ENCODE measurements around the gene MAP1S.
"Not testable (repeated sequence)": the region's sequence is repeated elsewhere in the genome, so short reads cannot be mapped to it uniquely, and the experiment has no call there.

The MAP1S gene

GRCh38 chr19:17762505-17763229, 43.4 kb downstream of the MAP1S start:
- no peak for DNase-seq (ENCODE audit: low read depth in 2 of 2)

DNA sequence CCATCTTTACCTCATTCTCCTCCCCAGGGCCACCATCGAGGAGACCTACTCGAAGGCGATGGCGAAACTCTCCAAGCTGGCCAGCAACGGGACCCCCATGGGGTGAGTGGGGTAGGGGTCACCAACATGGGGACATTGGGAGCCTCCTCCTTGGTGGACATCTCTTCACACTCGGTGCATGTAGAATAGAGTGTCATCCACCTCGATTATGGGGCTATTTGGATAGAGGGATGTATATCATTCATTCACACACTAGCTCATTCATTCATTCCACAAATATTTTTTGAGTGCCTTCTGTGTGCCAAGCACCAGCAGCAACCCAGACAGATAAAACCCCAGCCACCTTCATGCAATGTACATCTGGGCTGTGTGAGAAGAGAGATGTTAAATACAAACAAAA, 45.1 kb downstream of the MAP1S start:
- DNase-seq (ENCODE audit: low read depth in 2 of 2): no peak

DNA sequence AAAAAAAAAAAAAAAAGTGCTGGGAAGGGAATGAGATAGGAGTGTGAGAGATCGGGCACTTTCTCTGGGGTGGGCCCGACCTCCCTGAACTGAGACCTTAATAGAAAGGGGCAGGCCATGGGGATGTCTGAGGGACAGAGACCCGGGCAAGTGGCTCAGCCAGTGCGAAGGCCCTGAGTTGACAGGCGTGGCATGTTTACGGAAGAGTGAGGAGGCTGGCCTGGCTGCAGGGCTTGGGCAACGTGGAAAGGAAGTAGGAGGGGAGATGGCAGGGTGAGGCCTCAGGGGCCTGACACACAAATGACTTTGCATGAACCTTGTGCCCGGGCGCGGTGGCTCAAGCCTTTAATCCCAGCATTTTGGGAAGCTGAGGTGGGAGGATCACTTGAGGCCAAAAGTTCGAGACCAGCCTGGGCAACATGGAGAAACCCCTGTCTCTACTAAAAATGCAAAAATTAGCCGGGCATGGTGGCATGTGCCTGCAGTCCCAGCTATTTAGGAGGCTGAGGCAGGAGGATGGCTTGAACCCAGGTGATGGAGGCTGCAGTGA, 45.9 kb downstream of the MAP1S start:
- no peak for DNase-seq (ENCODE audit: low read depth in 2 of 2)

GRCh38 chr19:17766543-17767131, 47.4 kb downstream of the MAP1S start:
- no peak for DNase-seq (ENCODE audit: low read depth in 2 of 2)

DNA sequence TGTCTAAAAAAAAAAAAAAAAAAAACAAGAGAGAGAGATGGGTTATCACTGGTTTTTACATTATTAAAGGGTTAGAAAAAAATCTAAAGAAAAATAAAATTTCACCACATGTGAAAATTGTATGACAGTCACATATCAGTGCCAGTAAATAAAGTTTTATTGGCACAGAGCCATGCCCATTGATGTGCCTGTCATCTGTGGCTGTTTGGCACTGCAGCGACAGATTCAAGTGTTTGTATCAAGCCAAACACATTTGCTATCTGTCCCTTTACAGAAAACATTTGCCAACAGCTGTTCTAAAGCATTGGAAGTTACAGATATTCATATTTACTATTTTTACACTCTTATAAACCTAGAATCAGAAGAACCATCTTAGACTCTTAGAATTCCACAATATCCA, 48.3 kb downstream of the MAP1S start:
- DNase-seq (ENCODE audit: low read depth in 2 of 2): no peak

- no peak for DNase-seq (ENCODE audit: low read depth in 2 of 2)
These were observed 51.3 kb downstream of the MAP1S start for GRCh38 chr19:17770613-17771012.

DNA sequence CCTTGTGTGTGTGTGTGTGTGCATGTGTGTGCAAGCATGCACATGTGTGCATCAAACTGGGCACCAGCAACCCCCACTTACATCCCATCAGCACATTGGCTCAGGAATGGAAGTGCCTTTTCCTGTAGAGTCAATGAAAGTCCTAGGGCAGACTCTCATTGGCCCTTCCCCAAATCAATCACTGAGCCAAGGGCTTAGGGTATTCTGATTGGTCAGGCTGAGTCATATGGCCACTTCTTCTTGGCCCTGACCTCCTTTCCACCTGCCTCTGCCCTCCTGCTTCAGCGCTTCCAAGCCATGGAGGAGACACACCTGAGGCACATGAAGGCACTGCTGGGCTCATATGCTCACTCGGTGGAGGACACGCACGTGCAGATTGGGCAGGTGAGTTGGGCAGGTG, 52.9 kb downstream of the MAP1S start:
- no peak for DNase-seq (ENCODE audit: low read depth in 2 of 2)

- no peak for DNase-seq (ENCODE audit: low read depth in 2 of 2)
These were observed 56.1 kb downstream of the MAP1S start for GRCh38 chr19:17775245-17775927.

DNA sequence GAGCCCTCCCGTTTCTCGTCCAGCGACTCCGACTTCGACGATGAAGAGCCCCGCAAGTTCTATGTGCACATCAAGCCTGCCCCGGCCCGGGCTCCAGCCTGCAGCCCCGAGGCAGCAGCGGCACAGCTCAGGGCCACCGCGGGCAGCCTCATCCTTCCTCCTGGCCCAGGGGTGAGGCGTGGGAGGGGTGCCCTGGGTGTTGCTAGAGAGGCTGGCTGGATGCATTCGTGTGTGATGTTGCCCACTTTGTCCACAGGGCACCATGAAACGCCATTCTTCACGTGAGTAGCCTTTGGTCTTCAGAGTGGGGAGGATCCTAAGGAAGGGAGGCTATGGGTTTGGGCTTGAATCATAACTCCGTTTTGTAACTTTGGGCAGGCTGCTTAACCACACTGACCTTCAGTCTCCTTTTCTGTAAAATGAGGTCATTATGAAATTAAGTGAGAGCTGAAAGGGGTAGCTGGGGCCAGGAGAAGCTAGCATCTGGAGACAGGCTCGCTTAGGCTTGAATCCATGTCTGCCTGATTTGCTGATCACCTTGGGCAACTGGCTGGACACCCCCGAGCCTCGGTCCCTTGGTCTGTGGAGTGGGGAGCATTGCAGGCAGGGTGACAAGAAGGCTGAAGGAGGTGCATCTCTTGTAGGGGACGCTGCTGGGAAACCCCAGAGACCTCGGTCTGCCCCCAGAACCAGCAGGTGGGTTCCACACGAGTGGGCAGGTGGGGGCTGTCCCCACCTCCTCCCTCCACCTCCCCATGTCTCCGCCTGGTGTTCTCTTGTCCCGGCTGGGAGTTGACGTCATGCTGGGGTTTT, 56.9 kb downstream of the MAP1S start:
- no peak for DNase-seq (ENCODE audit: low read depth in 2 of 2)

- not testable (repeated sequence) for DNase-seq (ENCODE audit: low read depth in 2 of 2)
These were observed 58.6 kb downstream of the MAP1S start for GRCh38 chr19:17777840-17778239.

GRCh38 chr19:17778251-17778967, 59.1 kb downstream of the MAP1S start:
- peak in 1 of 2 donors; percentile 11 for DNase-seq (ENCODE audit: low read depth in 2 of 2)

DNA sequence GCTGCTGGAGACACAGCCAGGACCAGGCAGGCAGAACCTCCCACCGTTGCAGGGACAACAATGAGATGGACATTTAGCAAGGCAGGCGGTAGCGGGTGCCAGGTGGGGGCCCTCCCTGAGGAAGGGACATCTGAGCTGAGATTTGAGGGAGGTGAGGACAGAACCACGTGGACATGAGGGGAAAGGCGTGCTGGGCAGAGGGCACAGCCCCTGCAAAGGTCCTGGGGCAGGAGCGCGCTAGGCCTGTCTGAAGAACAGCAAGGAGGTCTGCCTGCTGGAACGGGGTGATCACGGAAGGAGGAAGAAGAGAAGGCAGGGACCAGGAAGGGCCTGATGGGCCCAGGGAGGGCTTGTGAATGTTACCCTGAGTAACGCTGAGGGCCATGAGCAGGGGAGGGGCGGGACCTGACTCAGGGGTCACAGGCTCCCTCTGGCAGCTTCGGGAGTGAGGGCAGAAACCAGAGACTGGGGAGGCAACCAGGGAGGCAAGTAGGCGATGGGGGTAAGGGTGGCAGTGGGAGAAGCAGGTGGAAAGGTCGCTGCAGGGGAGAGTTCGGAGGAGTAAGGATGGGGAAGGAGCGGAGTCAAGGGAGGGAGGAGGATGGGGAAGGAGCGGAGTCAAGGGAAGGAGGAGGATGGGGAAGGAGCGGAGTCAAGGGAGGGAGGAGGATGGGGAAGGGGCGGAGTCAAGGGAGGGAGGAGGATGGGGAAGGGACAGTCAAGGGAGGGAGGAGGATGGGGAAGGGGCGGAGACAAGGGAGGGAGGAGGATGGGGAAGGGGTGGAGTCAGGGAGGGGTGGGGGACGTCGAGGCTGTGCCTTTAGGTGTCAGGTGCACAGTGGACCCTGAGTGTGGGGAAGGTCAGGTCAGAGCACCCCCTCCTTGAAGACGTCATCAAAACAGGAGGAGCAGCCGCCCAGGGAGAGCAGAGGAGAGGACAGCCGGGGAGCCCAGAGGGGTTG, 60.0 kb downstream of the MAP1S start:
- no peak for DNase-seq (ENCODE audit: low read depth in 2 of 2)

- DNase-seq (ENCODE audit: low read depth in 2 of 2): no peak
These were observed 61.5 kb downstream of the MAP1S start for GRCh38 chr19:17780781-17781180.

DNA sequence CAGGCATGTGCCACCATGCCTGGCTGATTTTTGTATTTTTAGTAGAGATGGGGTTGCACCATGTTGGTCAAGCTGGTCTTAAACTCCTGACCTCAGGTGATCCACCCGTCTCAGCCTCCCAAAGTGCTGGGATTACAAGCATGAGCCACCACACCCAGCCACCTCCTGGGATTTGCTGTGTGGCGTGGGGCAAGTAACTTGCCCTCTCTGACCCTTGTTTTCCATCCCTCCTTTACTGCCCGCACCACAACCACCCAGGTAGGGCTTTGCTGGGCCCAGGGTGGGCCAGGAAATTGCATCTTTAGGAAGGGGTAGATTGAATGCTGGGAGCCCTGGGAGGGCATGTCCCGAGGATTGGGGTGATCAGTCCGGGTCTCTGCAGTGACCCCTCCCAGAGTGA, 64.4 kb downstream of the MAP1S start:
- DNase-seq (ENCODE audit: low read depth in 2 of 2): not testable (repeated sequence)

Data from stimulated activated CD8-positive, alpha-beta memory T cell treated with anti-CD3 and anti-CD28 coated beads, Interleukin-2, amount 100 ng/mL, for 1 hour (primary cell).